Kidney (tissue), 14 donors: Measurements from ENCODE around the gene AKT3. TPM values are rescaled to one million over a fixed set of nuclear protein-coding genes. Genes with fewer than 3 reads are reported as not detected.

ENCODE experiments used
- DNase-seq, 5 donors: peaks; one replicate each; pipeline ENCODE4 v3.0.0-alpha.2; 2013 to 2020
- FAIRE-seq: peaks from 2 replicates; lab custom pipeline; 2012; peaks lifted over from hg19 to GRCh38; lab: Jason Lieb, UNC
- H3K27ac ChIP-seq, 2 donors: one replicate each; pipeline ENCODE4 v1.7.0; 2013; ENCODE audit warnings: low read depth in 2 of 2, low read length in 2 of 2, inconsistent platforms in 1 of 2
- H3K27me3 ChIP-seq: one replicate; pipeline ENCODE4 v1.7.1; 2013; ENCODE audit warnings: low read length, inconsistent platforms; ENCODE audit not compliant: control insufficient read depth, insufficient read depth
- H3K36me3 ChIP-seq, 3 donors: one replicate each; pipeline versions ENCODE4 v1.7.0 to v1.7.1; 2013; ENCODE audit warnings: low read length in 3 of 3, control low read depth in 1 of 3, inconsistent platforms in 1 of 3; ENCODE audit not compliant: insufficient read depth in 3 of 3, control insufficient read depth in 2 of 3
- H3K4me1 ChIP-seq, 3 donors: one replicate each; pipeline versions ENCODE4 v1.7.0 to v1.7.1; 2013; ENCODE audit warnings: low read length in 3 of 3, inconsistent platforms in 1 of 3, low read depth in 1 of 3; ENCODE audit not compliant: control insufficient read depth in 2 of 3, insufficient read depth in 2 of 3
- H3K4me3 ChIP-seq, 3 donors: one replicate each; pipeline versions ENCODE4 v1.7.0 to v1.8.1; 2013; ENCODE audit warnings: low read length in 3 of 3, control low read depth in 1 of 3, inconsistent platforms in 1 of 3
- H3K9ac ChIP-seq, 3 donors: one replicate each; pipeline versions ENCODE4 v1.7.0 to v1.7.1; 2013; ENCODE audit warnings: low read length in 3 of 3, control low read depth in 1 of 3, inconsistent platforms in 1 of 3
- H3K9me3 ChIP-seq, 3 donors: one replicate each; pipeline versions ENCODE4 v1.7.0 to v1.7.1; 2013; ENCODE audit warnings: low read length in 3 of 3, control low read depth in 1 of 3, inconsistent platforms in 1 of 3; ENCODE audit not compliant: control insufficient read depth in 2 of 3, insufficient read depth in 1 of 3
- CTCF ChIP-seq: IDR thresholded peaks from 3 replicates; pipeline ENCODE4 v1.5.1; 2012; ENCODE audit warnings: mild to moderate bottlenecking, moderate library complexity, borderline replicate concordance; ENCODE audit not compliant: insufficient read depth; ENCODE audit errors: extremely low read depth
- intact Hi-C: fragments of 100-400 bp; cut with DNase I; formaldehyde crosslinking; loops from one replicate; pipeline ENCODE4 v1.11.1; 2022
- polyA plus RNA-seq: library from polyadenylated mRNA; stranded (reverse); fragments of 350-450 nt; fragmentation: Illumina TruSeq; extraction: RNeasy Lipid Tissue Mini Kit (QIAGEN cat#74804); gene quantifications from one replicate; pipeline ENCODE4 v1.2.3, GENCODE V29; 2014; ENCODE audit warnings: low read depth, low replicate concordance; ENCODE audit not compliant: insufficient read depth
- total RNA-seq: library from RNA; stranded (reverse); fragmentation: NEBNext Ultra II Directional; extraction: Animal tissue kit (Norgen Biotek cat#: 25700); gene quantifications from one replicate; pipeline ENCODE4 v1.2.1, GENCODE V29; 2021
- donor health status: control.
- donor health status: control.
- donor health status: control.
- donor health status: control.
- donor health status: control.
- donor health status: DM: yes; HTN: yes; CAD: no.
- donor health status: Normal renal cell carcinoma (clear cell type).

Gene AKT3
- total and polyA plus RNA-seq, 2 donors from 2014 or later: 9.5 to 81.6 TPM

DNA sequence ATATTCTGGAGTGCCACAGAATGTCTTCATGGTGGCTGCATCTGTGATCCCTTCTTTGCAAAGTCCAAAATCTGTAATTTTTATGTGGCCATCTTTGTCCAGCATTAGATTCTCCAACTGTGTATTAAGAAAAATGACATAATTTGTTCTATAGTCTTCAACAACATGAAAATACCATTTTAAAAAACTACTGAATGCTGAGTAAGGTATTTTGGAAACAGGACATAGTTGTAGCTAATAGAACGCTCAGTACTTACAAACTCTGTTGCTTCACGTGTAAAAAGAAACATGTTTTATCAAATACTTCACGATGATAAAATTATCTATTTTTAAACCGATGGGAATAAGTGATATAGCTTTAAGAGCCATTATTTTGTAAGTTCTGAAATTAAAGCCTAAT lies 286.3 kb downstream of the AKT3 start:
- H3K27me3 ChIP-seq: no peaks in the 10 kb centered on the region
- FAIRE-seq (no peak), DNase-seq (no peak)
- H3K9ac ChIP-seq: no peak overlapping the region
- peaks cover 0 to 6% (median 5%) of the 10 kb centered on the region in 3 donors for H3K36me3 ChIP-seq
- peaks cover 0 to 4% (median 0%) of the 10 kb centered on the region in 3 donors for H3K9me3 ChIP-seq
- H3K4me3 ChIP-seq: no peak overlapping the region
- no peaks in the 10 kb centered on the region for H3K4me1 ChIP-seq
- H3K27ac ChIP-seq: no peak overlapping the region
- intact Hi-C loops: no loop called here
- no peak for TF ChIP-seq CTCF

DNA sequence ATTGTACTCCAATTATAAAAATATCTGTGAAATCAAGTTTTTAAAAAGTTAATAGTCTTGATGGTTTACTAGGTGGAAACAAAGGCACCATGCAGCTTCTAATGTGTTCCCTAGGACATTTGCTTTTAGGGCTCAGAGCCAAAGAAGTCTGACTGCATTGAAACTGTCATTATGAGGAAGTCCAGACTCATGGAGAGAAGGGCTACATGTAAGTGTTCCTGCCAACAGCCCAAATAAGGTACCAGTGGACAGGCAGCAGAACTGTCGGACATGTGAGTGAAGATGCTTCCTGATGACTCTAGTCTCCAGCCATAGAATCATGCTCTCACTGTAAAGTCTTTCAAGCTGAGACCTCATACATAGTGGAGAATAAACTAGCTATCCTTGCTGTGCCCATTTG lies 287.6 kb downstream of the AKT3 start:
- H3K27me3 ChIP-seq: no peaks in the 10 kb centered on the region
- peaks cover 0 to 6% (median 5%) of the 10 kb centered on the region in 3 donors for H3K36me3 ChIP-seq
- H3K4me1 ChIP-seq: no peaks in the 10 kb centered on the region
- FAIRE-seq: no peak
- H3K9me3 ChIP-seq: peaks cover 0 to 4% (median 0%) of the 10 kb centered on the region in 3 donors
- intact Hi-C loops: no loop called here
- no peak for TF ChIP-seq CTCF
- H3K4me3 ChIP-seq: no peak overlapping the region
- no peak for DNase-seq
- no peak overlapping the region for H3K27ac ChIP-seq
- no peak overlapping the region for H3K9ac ChIP-seq

DNA sequence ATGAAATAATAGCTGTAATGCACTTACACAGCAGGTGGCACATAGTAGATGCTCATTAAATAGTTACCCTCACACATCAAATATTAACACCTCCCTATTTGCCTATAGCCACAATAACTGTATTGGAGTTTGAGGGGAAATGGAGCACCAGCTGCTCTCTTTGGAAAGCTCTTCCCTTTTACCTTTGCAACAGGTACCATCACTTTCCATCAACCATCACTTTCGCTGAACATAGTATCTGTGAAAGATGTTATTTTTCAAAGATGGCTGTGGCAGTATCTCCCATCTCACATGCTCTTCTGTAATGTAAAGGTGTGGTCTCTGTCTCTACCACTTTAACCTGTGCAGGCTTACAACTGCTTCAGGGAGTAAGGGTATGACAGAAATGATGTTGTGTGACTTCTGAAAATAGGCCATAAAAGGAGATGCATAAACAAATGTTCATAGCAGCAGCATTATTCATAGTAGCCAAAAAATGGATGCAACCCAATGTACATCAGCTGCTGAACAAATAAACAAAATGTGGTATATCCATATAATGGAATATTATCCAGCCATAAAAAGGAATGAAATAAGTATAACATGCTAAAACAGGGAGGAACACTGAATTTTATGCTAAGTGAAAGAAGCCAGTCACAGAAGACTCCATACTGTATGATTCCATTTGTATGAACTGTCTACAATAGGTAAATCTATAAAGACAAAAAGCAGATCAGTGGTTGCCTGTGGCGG lies 288.3 kb downstream of the AKT3 start:
- intact Hi-C loops: no loop called here
- no peak for TF ChIP-seq CTCF
- Histone ChIP-seq H3K36me3 (peaks cover 0 to 6% (median 5%) of the 10 kb centered on the region in 3 donors), H3K9ac (no peak overlapping the region), H3K4me3 (no peak overlapping the region), H3K4me1 (no peaks in the 10 kb centered on the region), H3K9me3 (peaks cover 0 to 4% (median 0%) of the 10 kb centered on the region in 3 donors), H3K27me3 (no peaks in the 10 kb centered on the region), H3K27ac (no peak overlapping the region)
- DNase-seq (no peak), FAIRE-seq (no peak)
